Prostate gland (tissue), 2 donors: ENCODE data around the gene CAMKK1. TPM values are rescaled to one million over a fixed set of nuclear protein-coding genes. Genes with fewer than 3 reads are reported as not detected.

ENCODE experiments used
- DNase-seq: peaks from one replicate; pipeline ENCODE4 v3.0.0-alpha.2; 2019; ENCODE audit warnings: low spot score
- H3K27ac ChIP-seq, 2 donors: fragments of 200-600 bp; sonication (generic); 2 replicates each; pipeline ENCODE4 v1.5.1; 2017 to 2019
- H3K27me3 ChIP-seq: fragments of 200-600 bp; sonication (generic); replicated peaks from 2 replicates; pipeline ENCODE4 v1.5.1; 2019; ENCODE audit not compliant: insufficient read depth
- H3K36me3 ChIP-seq, 2 donors: fragments of 200-600 bp; sonication (generic); 1 replicate in 1 of 2; 2 replicates in 1 of 2; pipeline versions ENCODE4 v1.5.1 to v1.8.1; 2017 to 2019
- H3K4me1 ChIP-seq: fragments of 200-600 bp; sonication (generic); replicated peaks from 2 replicates; pipeline ENCODE4 v1.5.1; 2019
- H3K4me3 ChIP-seq, 2 donors: fragments of 200-600 bp; sonication (generic); 2 replicates each; pipeline ENCODE4 v1.5.1; 2017 to 2019
- H3K9me3 ChIP-seq: fragments of 200-600 bp; sonication (generic); 2 replicates; pipeline ENCODE4 v1.5.1; 2017
- POLR2A ChIP-seq: fragments of 450-650 bp; IDR thresholded peaks from one replicate; pipeline ENCODE4 v1.6.1; 2016; ENCODE audit warnings: antibody characterized with exemption, mild to moderate bottlenecking
- POLR2AphosphoS5 ChIP-seq: sonication (generic); formaldehyde crosslinking; IDR thresholded peaks from one replicate; pipeline ENCODE4 v1.6.1; 2017; ENCODE audit warnings: antibody characterized with exemption
- WGBS: methylation state at CpG from one replicate; pipeline ENCODE4 v1.1.5; 2018; 5-methylcytosine and 5-hydroxymethylcytosine counted together
- intact Hi-C: fragments of 100-400 bp; cut with DNase I; formaldehyde crosslinking; loops from one replicate; pipeline ENCODE4 v1.14.2; 2022
- total RNA-seq, 2 donors: library from RNA; depleted of rRNA; stranded (reverse); fragments of >200 nt; gene quantifications; one replicate each; pipeline ENCODE4 v1.1.0, GENCODE V29; 2016
- TF ChIP-seq, protein P1 (sequence below), 4 experiments: fragments of 200-600 bp in 2 of 4; fragments of 450-650 bp in 2 of 4; sonication (generic) in 2 of 4; IDR thresholded peaks; 1 replicate in 3 of 4; 2 replicates in 1 of 4; pipeline ENCODE4 v1.5.1; 2016 to 2019; ENCODE audit warnings: antibody characterized with exemption in 4 of 4, mild to moderate bottlenecking in 2 of 4, moderate library complexity in 2 of 4

The CAMKK1 gene
- total RNA-seq, 2 donors from 2014 or later, result 2.0 to 12.8 TPM

DNA sequence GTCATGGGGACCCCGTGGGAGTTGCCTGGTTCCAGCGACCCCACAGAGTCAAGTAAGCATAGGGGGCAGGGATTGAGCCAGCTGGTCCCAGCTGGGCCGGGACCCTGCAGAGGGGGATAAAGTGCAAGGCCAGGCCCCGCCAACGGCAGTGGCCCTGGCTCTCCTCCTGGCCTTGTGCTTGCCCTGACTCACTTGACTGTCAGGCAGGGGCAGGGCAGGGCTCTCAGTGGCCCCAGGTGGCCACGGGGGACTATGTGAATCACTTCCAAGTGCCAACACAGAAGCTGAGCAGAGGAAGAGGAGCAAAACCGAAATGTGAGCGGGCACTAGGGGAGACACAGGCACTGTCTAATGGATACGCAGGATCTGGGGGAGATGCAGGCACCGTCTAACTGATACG, 25.2 kb downstream of the CAMKK1 start:
- no peak for DNase-seq
- Histone ChIP-seq H3K4me1 (no peaks in the 10 kb centered on the region), H3K9me3 (no peaks in the 10 kb centered on the region), H3K36me3 (no peaks in the 10 kb centered on the region), H3K4me3 (no peak overlapping the region), H3K27me3 (no peaks in the 10 kb centered on the region), H3K27ac (no peak overlapping the region)
- 83% methylated on average over 9 of the region's 11 CpGs for WGBS
- TF ChIP-seq POLR2A (no peak), POLR2AphosphoS5 (no peak)
- TF ChIP-seq, protein P1, sequence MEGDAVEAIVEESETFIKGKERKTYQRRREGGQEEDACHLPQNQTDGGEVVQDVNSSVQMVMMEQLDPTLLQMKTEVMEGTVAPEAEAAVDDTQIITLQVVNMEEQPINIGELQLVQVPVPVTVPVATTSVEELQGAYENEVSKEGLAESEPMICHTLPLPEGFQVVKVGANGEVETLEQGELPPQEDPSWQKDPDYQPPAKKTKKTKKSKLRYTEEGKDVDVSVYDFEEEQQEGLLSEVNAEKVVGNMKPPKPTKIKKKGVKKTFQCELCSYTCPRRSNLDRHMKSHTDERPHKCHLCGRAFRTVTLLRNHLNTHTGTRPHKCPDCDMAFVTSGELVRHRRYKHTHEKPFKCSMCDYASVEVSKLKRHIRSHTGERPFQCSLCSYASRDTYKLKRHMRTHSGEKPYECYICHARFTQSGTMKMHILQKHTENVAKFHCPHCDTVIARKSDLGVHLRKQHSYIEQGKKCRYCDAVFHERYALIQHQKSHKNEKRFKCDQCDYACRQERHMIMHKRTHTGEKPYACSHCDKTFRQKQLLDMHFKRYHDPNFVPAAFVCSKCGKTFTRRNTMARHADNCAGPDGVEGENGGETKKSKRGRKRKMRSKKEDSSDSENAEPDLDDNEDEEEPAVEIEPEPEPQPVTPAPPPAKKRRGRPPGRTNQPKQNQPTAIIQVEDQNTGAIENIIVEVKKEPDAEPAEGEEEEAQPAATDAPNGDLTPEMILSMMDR (IDR thresholded peaks at IDR 0.05), result no peak
- intact Hi-C loops, result no loop called here

DNA sequence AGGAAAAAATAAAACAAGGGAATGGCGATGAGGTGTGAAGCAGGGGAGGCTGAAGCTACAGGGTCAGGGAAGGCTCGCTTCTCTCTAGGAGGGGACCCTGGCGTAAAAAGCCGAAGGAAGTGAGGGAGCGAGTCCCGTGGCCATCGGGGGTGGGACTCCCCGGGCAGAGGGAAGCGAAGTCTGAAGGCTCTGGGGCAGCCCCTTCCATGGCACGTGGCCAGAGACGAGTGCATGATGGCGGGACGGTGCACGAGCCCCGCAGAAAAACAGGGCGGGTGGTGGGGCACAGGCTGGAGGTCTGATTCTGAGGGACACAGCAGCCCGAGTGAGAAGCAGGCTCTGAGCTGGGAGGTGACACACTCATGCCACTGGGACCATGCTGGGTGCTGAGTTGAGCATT, 25.7 kb downstream of the CAMKK1 start:
- intact Hi-C loops, result no loop called here
- WGBS, result 70% methylated on average over 17 of the region's 17 CpGs

GRCh38 chr17:3866276-3866675, 26.6 kb downstream of the CAMKK1 start:
- H3K4me1 ChIP-seq, result no peaks in the 10 kb centered on the region
- DNase-seq, result no peak
- no peak overlapping the region for H3K27ac ChIP-seq
- intact Hi-C loops, result no loop called here
- no peaks in the 10 kb centered on the region for H3K9me3 ChIP-seq
- no peaks in the 10 kb centered on the region for H3K27me3 ChIP-seq
- WGBS, result 86% methylated on average over 21 of the region's 21 CpGs
- H3K4me3 ChIP-seq, result no peak overlapping the region
- H3K36me3 ChIP-seq, result no peaks in the 10 kb centered on the region
- TF ChIP-seq POLR2AphosphoS5, result no peak

More for the DNA sequence above, 25.7 kb downstream of the CAMKK1 start:
- TF ChIP-seq POLR2AphosphoS5, result no peak
- no peak for TF ChIP-seq POLR2A
- TF ChIP-seq, protein P1 (IDR thresholded peaks at IDR 0.05), result no peak
- Histone ChIP-seq H3K27ac (no peak overlapping the region), H3K4me3 (no peak overlapping the region), H3K4me1 (no peaks in the 10 kb centered on the region), H3K36me3 (no peaks in the 10 kb centered on the region), H3K9me3 (no peaks in the 10 kb centered on the region), H3K27me3 (no peaks in the 10 kb centered on the region)
- DNase-seq, result no peak

- Histone ChIP-seq H3K4me3 (no peak overlapping the region), H3K27me3 (no peaks in the 10 kb centered on the region), H3K27ac (no peak overlapping the region), H3K4me1 (no peaks in the 10 kb centered on the region), H3K9me3 (no peaks in the 10 kb centered on the region), H3K36me3 (no peaks in the 10 kb centered on the region)
- intact Hi-C loops, result no loop called here
- 43% methylated on average over 5 of the region's 8 CpGs for WGBS
- TF ChIP-seq POLR2AphosphoS5 (no peak), POLR2A (no peak)
- TF ChIP-seq, protein P1 (IDR thresholded peaks at IDR 0.05), result no peak
- no peak for DNase-seq
Measured at GRCh38 chr17:3865176-3865575, 27.7 kb downstream of the CAMKK1 start.

- H3K36me3 ChIP-seq, result no peaks in the 10 kb centered on the region
- H3K4me1 ChIP-seq, result no peaks in the 10 kb centered on the region
- H3K27ac ChIP-seq, result no peak overlapping the region
- no peak for TF ChIP-seq POLR2A
- no peak for TF ChIP-seq POLR2AphosphoS5
- TF ChIP-seq, protein P1 (IDR thresholded peaks at IDR 0.05), result no peak
- intact Hi-C loops, result loop anchor here (5.0 kb wide), 2 partner anchors 48 to 138 kb away; no protein-coding TSS in a partner anchor
- DNase-seq, result no peak
- WGBS, result 91% methylated on average over 10 of the region's 10 CpGs
- no peak overlapping the region for H3K4me3 ChIP-seq
- H3K27me3 ChIP-seq, result no peaks in the 10 kb centered on the region
- H3K9me3 ChIP-seq, result no peaks in the 10 kb centered on the region
Measured at GRCh38 chr17:3864534-3864933, 28.3 kb downstream of the CAMKK1 start.
